Measurements from ENCODE around the gene ZFYVE21. TPM values are rescaled to one million over a fixed set of nuclear protein-coding genes. Genes with fewer than 3 reads are reported as not detected.
A peak's percentile ranks its signal among the peaks of the same experiment; 100 is the strongest.

The ZFYVE21 gene
- total RNA-seq, 2 experiments from 2014 or later, result 10.1 to 12.7 TPM

- Mint-ChIP-seq H3K4me3 (no peak overlapping the region), H3K9me3 (ENCODE audit: low read depth) (no peaks in the 10 kb centered on the region), H3K36me3 (ENCODE audit: low read depth) (peaks cover 37% of the 10 kb centered on the region), H3K27me3 (no peaks in the 10 kb centered on the region), H3K4me1 (peaks cover 2% of the 10 kb centered on the region), H3K27ac (no peak overlapping the region)
- POLR2A ChIA-PET, result interaction anchor here (1.1 kb wide), 1 partner anchor 8 kb away, joined by 3 read pairs; the partner anchor contains the start of gene ZFYVE21
- intact Hi-C loops (cut with DNase I, micrococcal nuclease), result no loop called here
- CTCF ChIA-PET, result no interaction called here
- DNase-seq (no peak), ATAC-seq (no peak)
Observed at GRCh38 chr14:103707329-103708263, 8.0 kb upstream of the ZFYVE21 start.

GRCh38 chr14:103708750-103709187 lies 6.8 kb upstream of the ZFYVE21 start:
- no peaks in the 10 kb centered on the region for H3K9me3 Mint-ChIP-seq (ENCODE audit: low read depth)
- ATAC-seq (no peak), DNase-seq (no peak)
- H3K27me3 Mint-ChIP-seq, result no peaks in the 10 kb centered on the region
- no peak overlapping the region for H3K27ac Mint-ChIP-seq
- ChIA-PET CTCF (no interaction called here), POLR2A (no interaction called here)
- H3K4me1 Mint-ChIP-seq, result peaks cover 12% of the 10 kb centered on the region
- H3K4me3 Mint-ChIP-seq, result no peak overlapping the region
- H3K36me3 Mint-ChIP-seq (ENCODE audit: low read depth), result peaks cover 38% of the 10 kb centered on the region
- intact Hi-C loops (cut with DNase I, micrococcal nuclease), result no loop called here

DNA sequence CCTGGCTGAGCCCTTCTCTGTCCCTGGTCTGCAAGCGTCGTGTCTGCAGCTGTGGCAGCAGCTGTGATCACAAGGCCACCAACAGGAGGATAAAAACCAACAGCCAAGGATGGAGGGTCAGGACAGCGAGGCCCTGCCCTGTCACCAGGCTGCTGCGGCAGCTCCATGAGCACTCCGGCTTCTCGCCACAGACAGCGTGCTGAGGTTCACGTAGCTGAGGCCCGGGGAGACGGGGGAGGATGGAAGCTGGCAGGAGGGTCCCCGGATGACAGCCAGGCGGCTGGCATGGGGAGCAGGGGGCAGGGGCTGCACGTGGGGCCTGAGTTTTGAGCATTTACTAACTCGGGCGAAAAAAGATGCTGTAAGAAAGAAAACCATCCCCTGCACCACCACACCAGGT lies 5.8 kb upstream of the ZFYVE21 start:
- Mint-ChIP-seq H3K4me3 (no peak overlapping the region), H3K9me3 (ENCODE audit: low read depth) (no peaks in the 10 kb centered on the region), H3K27me3 (no peaks in the 10 kb centered on the region), H3K27ac (no peak overlapping the region), H3K36me3 (ENCODE audit: low read depth) (peaks cover 39% of the 10 kb centered on the region), H3K4me1 (peaks cover 16% of the 10 kb centered on the region)
- ATAC-seq (no peak), DNase-seq (no peak)
- CTCF ChIA-PET, result no interaction called here
- POLR2A ChIA-PET, result no interaction called here
- intact Hi-C loops (cut with DNase I, micrococcal nuclease), result loop anchor here in 1 of 2 experiments (10.0 kb wide), 1 partner anchor 1115 kb away; the partner anchor contains the start of gene RCOR1

- ChIA-PET CTCF (no interaction called here), POLR2A (no interaction called here)
- H3K4me1 Mint-ChIP-seq, result peaks cover 16% of the 10 kb centered on the region
- intact Hi-C loops (cut with DNase I, micrococcal nuclease), result loop anchor here in 1 of 2 experiments (10.0 kb wide), 1 partner anchor 1116 kb away; the partner anchor contains the start of gene RCOR1
- no peaks in the 10 kb centered on the region for H3K9me3 Mint-ChIP-seq (ENCODE audit: low read depth)
- H3K27ac Mint-ChIP-seq, result no peak overlapping the region
- ATAC-seq (no peak), DNase-seq (no peak)
- H3K36me3 Mint-ChIP-seq (ENCODE audit: low read depth), result peaks cover 37% of the 10 kb centered on the region
- H3K4me3 Mint-ChIP-seq, result no peak overlapping the region
- H3K27me3 Mint-ChIP-seq, result no peaks in the 10 kb centered on the region
Observed at GRCh38 chr14:103710771-103711377, 4.7 kb upstream of the ZFYVE21 start.

DNA sequence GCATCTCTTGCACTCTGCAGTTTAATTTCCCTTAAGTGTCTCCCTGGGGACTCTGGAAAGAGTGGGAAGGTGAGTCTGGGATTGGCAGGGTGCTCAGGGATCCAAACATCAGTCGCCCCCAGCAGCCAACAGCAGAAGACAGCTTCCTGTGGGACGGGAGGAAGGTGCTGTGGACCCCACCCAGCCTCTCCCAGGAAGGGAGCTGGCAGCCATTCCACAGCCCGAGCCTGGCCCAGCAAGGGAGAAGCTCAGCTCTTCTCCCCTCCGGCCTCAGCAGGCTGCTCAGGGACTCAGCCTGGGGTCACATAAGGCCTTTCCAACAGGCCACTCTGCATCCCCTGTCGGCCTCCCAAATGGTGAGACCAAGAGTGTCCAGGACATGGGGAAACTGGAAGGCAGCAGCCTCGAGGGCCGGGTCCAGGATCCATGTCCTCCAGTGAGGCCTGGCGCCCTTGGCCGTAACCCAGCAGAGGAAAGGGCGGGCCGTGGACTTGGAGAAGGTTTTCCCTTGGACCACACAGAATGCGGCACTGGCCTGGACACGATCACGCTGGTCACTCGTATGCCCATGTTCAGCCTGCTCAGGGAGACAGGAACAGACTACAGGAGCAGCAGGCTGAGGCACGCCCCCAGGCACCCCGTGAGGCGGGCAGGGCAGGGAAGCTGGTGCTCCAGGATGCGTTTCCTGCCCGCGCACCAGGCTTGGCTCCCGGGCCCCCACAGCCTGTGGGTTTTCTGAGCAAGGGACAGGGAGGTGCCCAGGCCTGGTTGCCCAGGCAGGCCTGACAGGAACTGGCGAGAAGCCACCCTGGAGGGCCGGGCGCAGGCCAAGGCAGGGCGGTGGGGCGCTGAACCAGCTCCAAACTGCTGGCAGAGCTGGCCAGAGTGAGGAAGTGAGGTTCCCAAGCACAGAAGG lies 3.8 kb upstream of the ZFYVE21 start:
- H3K4me3 Mint-ChIP-seq, result no peak overlapping the region
- no peak for DNase-seq
- H3K9me3 Mint-ChIP-seq (ENCODE audit: low read depth), result no peaks in the 10 kb centered on the region
- ATAC-seq, result no peak
- peaks cover 20% of the 10 kb centered on the region for H3K4me1 Mint-ChIP-seq
- ChIA-PET CTCF (no interaction called here), POLR2A (no interaction called here)
- intact Hi-C loops (cut with DNase I, micrococcal nuclease), result loop anchor here in 1 of 2 experiments (10.0 kb wide), 1 partner anchor 1117 kb away; the partner anchor contains the start of gene RCOR1
- peaks cover 37% of the 10 kb centered on the region for H3K36me3 Mint-ChIP-seq (ENCODE audit: low read depth)
- no peak overlapping the region for H3K27ac Mint-ChIP-seq
- H3K27me3 Mint-ChIP-seq, result no peaks in the 10 kb centered on the region

- Mint-ChIP-seq H3K27ac (no peak overlapping the region), H3K9me3 (ENCODE audit: low read depth) (no peaks in the 10 kb centered on the region), H3K36me3 (ENCODE audit: low read depth) (peaks cover 37% of the 10 kb centered on the region), H3K27me3 (no peaks in the 10 kb centered on the region), H3K4me3 (no peak overlapping the region), H3K4me1 (peaks cover 29% of the 10 kb centered on the region)
- DNase-seq, result no peak
- ChIA-PET POLR2A (interaction anchor here (0.9 kb wide), 1 partner anchor 8 kb away, joined by 3 read pairs; no protein-coding TSS in a partner anchor), CTCF (no interaction called here)
- intact Hi-C loops (cut with DNase I, micrococcal nuclease), result loop anchor here in 1 of 2 experiments (10.0 kb wide), 1 partner anchor 1118 kb away; the partner anchor contains the start of gene RCOR1
- no peak for ATAC-seq
Observed at GRCh38 chr14:103712633-103713247, 2.9 kb upstream of the ZFYVE21 start.

GRCh38 chr14:103713304-103714062 lies 2.1 kb upstream of the ZFYVE21 start:
- Mint-ChIP-seq H3K4me1 (peaks cover 33% of the 10 kb centered on the region), H3K4me3 (peak overlapping the region; percentile 81), H3K27ac (peak overlapping the region; percentile 60), H3K27me3 (no peaks in the 10 kb centered on the region), H3K36me3 (ENCODE audit: low read depth) (peaks cover 33% of the 10 kb centered on the region), H3K9me3 (ENCODE audit: low read depth) (no peaks in the 10 kb centered on the region)
- POLR2A ChIA-PET, result interaction anchor here (0.9 kb wide), 1 partner anchor 8 kb away, joined by 3 read pairs; no protein-coding TSS in a partner anchor
- CTCF ChIA-PET, result no interaction called here
- ATAC-seq, result no peak
- intact Hi-C loops (cut with DNase I, micrococcal nuclease), result loop anchor here (2.0 to 10.0 kb wide), 3 partner anchors 85 to 1119 kb away; partner anchors contain the start of genes KLC1 (in 1 of the 2), MARK3 (in 1 of the 2) and RCOR1 (in 1 of the 2)
- no peak for DNase-seq

DNA sequence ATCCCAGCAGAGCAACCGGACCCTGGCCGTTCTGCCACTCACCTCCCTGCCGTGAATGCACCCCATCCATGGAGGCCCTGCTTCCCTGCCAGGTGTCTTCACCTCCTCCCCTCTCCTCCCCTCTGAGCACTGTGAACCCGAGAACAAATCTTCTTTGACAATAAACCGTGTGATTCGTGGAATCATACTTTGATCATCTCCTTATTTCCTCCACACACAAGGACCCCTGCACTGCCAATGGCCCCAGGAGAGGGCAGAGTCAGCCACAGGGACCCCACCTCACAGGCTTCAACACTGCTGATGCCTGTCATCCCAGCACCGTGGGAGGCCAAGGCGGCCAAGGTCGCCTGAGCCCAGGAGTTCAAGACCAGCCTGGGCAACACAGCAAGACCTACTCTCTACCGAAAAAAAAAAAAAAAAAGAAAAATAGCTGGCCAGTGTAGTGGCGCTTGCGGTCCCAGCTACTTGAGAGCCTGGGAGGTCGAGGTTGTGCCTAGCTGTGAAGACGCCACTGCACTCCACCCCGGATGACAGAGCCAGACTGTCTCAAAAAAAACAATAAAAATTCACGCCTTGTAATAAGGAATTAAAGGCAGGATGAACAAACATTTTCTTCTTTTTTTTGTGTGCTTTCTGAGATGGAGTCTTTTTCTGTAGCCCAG lies 1.4 kb upstream of the ZFYVE21 start:
- Mint-ChIP-seq H3K4me3 (peak overlapping the region; percentile 81), H3K9me3 (ENCODE audit: low read depth) (no peaks in the 10 kb centered on the region), H3K4me1 (peaks cover 37% of the 10 kb centered on the region), H3K27ac (peak overlapping the region; percentile 60), H3K27me3 (no peaks in the 10 kb centered on the region), H3K36me3 (ENCODE audit: low read depth) (peaks cover 27% of the 10 kb centered on the region)
- POLR2A ChIA-PET, result interaction anchor here (0.5 kb wide), 1 partner anchor 17 kb away, joined by 3 read pairs; no protein-coding TSS in a partner anchor
- DNase-seq, result no peak
- intact Hi-C loops (cut with DNase I, micrococcal nuclease), result loop anchor here (2.0 to 10.0 kb wide), 3 partner anchors 85 to 1119 kb away; partner anchors contain the start of genes KLC1 (in 1 of the 2), MARK3 (in 1 of the 2) and RCOR1 (in 1 of the 2)
- no peak for ATAC-seq
- CTCF ChIA-PET, result no interaction called here

DNA sequence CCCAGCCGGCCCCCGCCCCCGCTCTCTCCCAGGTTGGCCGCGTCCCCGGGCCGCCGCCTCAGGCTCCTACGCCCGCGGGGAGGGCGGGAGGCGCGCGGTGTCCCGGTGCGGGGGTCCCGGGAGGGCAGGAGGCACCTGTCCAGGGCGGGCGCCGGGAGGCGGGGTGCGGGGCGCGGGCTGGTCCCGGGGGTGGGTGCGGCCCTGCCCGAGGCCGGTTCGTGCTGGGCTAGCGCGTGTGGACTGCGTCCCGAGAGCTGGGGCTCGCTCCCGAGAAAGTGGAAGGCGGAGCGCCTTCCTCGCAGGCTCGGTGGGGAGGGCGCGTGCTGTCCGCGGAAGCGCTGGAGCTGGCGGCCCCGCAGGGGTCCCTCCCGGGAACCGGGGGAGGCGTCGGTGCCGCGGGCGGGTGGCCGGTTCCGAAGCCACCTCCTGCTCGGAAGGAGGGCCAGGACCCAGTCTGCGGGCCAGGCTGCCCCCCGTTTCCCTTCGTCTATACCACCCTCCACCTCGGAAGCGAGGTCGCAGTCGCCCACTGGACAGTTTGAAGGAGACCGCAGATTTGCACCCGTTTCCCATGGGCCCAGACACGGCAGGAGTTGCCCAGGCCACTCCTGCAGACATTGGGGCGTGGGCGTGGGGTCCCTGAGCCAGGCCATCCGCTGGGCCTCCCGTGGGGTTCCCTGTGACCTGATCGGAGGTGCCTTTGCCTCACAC lies 636 bp downstream of the ZFYVE21 start:
- peak overlapping the region; percentile 81 for H3K4me3 Mint-ChIP-seq
- ChIA-PET POLR2A (interaction anchor here (0.5 to 1.0 kb wide), 5 partner anchors 10 to 909 kb away, joined by 3 to 4 read pairs (median 3); no protein-coding TSS in a partner anchor), CTCF (interaction anchor here (0.6 to 1.0 kb wide), 3 partner anchors 36 to 200 kb away, joined by 3 read pairs; no protein-coding TSS in a partner anchor)
- peaks cover 53% of the 10 kb centered on the region for H3K4me1 Mint-ChIP-seq
- intact Hi-C loops (cut with DNase I, micrococcal nuclease), result loop anchor here in 1 of 2 experiments (5.0 to 10.0 kb wide), 3 partner anchors 1121 to 1954 kb away; partner anchors contain the start of genes PPP2R5C and RCOR1
- ATAC-seq (no peak), DNase-seq (peak; percentile 44)
- H3K27ac Mint-ChIP-seq, result peak overlapping the region; percentile 19
- H3K36me3 Mint-ChIP-seq (ENCODE audit: low read depth), result peaks cover 20% of the 10 kb centered on the region
- no peaks in the 10 kb centered on the region for H3K27me3 Mint-ChIP-seq
- no peaks in the 10 kb centered on the region for H3K9me3 Mint-ChIP-seq (ENCODE audit: low read depth)

Measured in activated CD4-positive, alpha-beta T cell treated with anti-CD3 and anti-CD28 coated beads for 36 hours (primary cell).